Gastroesophageal sphincter (tissue), 3 donors: ENCODE data around the gene SNAI1.

Experiments
- CTCF ChIP-seq, 4 experiments: fragments of 200-600 bp in 2 of 4; fragments of 450-650 bp in 2 of 4; sonication (generic) in 1 of 4; IDR thresholded peaks; one replicate each; pipeline ENCODE4 v1.5.1; 2017 to 2019; ENCODE audit warnings: antibody characterized with exemption in 4 of 4, mild to moderate bottlenecking in 2 of 4, moderate library complexity in 2 of 4
- EP300 ChIP-seq: sonication (generic); formaldehyde crosslinking; IDR thresholded peaks from one replicate; pipeline ENCODE4 v1.6.1; 2017; ENCODE audit warnings: antibody characterized with exemption, mild to moderate bottlenecking
- POLR2A ChIP-seq, 2 donors: fragments of 450-650 bp; IDR thresholded peaks; one replicate each; pipeline ENCODE4 v1.6.1; 2017; ENCODE audit warnings: antibody characterized with exemption in 2 of 2, mild to moderate bottlenecking in 2 of 2, moderate library complexity in 1 of 2
- POLR2AphosphoS5 ChIP-seq: sonication (generic); formaldehyde crosslinking; IDR thresholded peaks from one replicate; pipeline ENCODE4 v1.6.1; 2017; ENCODE audit warnings: antibody characterized with exemption

- TF ChIP-seq CTCF (IDR thresholded peaks at IDR 0.05) (no peak), POLR2A (IDR thresholded peaks at IDR 0.05) (no peak), POLR2AphosphoS5 (no peak), EP300 (no peak)
Measured at GRCh38 chr20:49945701-49946477, 36.9 kb upstream of the SNAI1 start.
